ENCODE data around the gene DGKQ. TPM values are rescaled to one million over a fixed set of nuclear protein-coding genes. Genes with fewer than 3 reads are reported as not detected.

DGKQ gene
- total RNA-seq, 1 experiment from 2014 or later, result 12.4 TPM

GRCh38 chr4:955161-955921 lies 18.0 kb downstream of the DGKQ start:
- Histone ChIP-seq H4K5ac (ENCODE audit: insufficient read length, low read depth, low read length) (no peak overlapping the region), H3K23ac (ENCODE audit: insufficient read length, low read depth, low read length) (no peak overlapping the region), H3K56ac (ENCODE audit: insufficient read length, low read depth, low read length) (no peak overlapping the region), H3K79me1 (ENCODE audit: insufficient read depth, low read depth, low read length, poor library complexity, severe bottlenecking) (no peaks in the 10 kb centered on the region), H3K4me2 (ENCODE audit: insufficient read depth, insufficient read length, low read length) (no peak overlapping the region), H3K79me2 (ENCODE audit: insufficient read depth, low read length) (no peaks in the 10 kb centered on the region), H3K27ac (ENCODE audit: insufficient read length, low read depth, low read length) (no peak overlapping the region), H2BK15ac (ENCODE audit: low read depth, low read length) (no peak overlapping the region), H3K23me2 (ENCODE audit: insufficient read length, low read depth, low read length, poor library complexity, severe bottlenecking) (no peaks in the 10 kb centered on the region), H3K9me3 (ENCODE audit: control insufficient read depth, low read depth, low read length) (no peaks in the 10 kb centered on the region), H3K4me1 (ENCODE audit: insufficient read depth, low read length) (no peaks in the 10 kb centered on the region), H3K14ac (ENCODE audit: insufficient read depth, low read length) (no peak overlapping the region; the same call in 1 of the 2 replicates), H3K9ac (ENCODE audit: extremely low read depth, insufficient read length, low read length) (no peak overlapping the region), H2BK120ac (ENCODE audit: low read depth, low read length, poor library complexity, severe bottlenecking) (no peak overlapping the region), H2BK20ac (ENCODE audit: low read depth, low read length, poor library complexity, severe bottlenecking) (no peak overlapping the region), H2AK5ac (ENCODE audit: insufficient read length, low read length) (no peak overlapping the region), H2BK12ac (ENCODE audit: insufficient read length, low read depth, low read length) (no peak overlapping the region), H2BK5ac (ENCODE audit: insufficient read length, low read length) (no peak overlapping the region), H3T11ph (ENCODE audit: low read length) (no peak overlapping the region), H4K20me1 (ENCODE audit: control insufficient read depth, insufficient read depth, insufficient read length) (no peaks in the 10 kb centered on the region), H3K18ac (ENCODE audit: insufficient read length, low read depth, low read length) (no peak overlapping the region), H3K27me3 (ENCODE audit: insufficient read depth, low read length) (no peaks in the 10 kb centered on the region), H2AFZ (ENCODE audit: low read length) (no peak overlapping the region), H4K8ac (replicated peaks; ENCODE audit: insufficient read length, low read depth, low read length) (no peak overlapping the region), H4K91ac (ENCODE audit: insufficient read length, low read depth, low read length) (no peak overlapping the region), H3K4ac (ENCODE audit: low read depth, low read length) (no peak overlapping the region)
- Mint-ChIP-seq H3K27ac (no peak overlapping the region), H3K36me3 (ENCODE audit: insufficient read depth in 1 of 3, low read depth in 3 of 3) (peaks cover 0 to 5% (median 0%) of the 10 kb centered on the region in 3 experiments; a peak in 2 of 7 replicates), H3K27me3 (ENCODE audit: low read depth) (no peaks in the 10 kb centered on the region), H3K4me3 (no peak overlapping the region), H3K9me3 (no peaks in the 10 kb centered on the region), H3K4me1 (peaks cover 2 to 7% of the 10 kb centered on the region in 2 experiments; a peak in 3 of 4 replicates)
- no CpG with 5 or more reads among the region's 33 CpGs for WGBS (ENCODE audit: extremely low coverage, insufficient read length, low lambda C conversion rate)
- DNase-seq, result no peak
- TF ChIP-seq CTCF (conservative IDR thresholded peaks at IDR 0.05), result no peak

All from H9 (cell line).